SK-N-DZ (cell line): ENCODE results near the gene PCBD1.

Experiments used
- DNase-seq: peaks from one replicate; pipeline ENCODE4 v3.0.0-alpha.2; 2015; ENCODE audit warnings: low spot score

The PCBD1 gene

GRCh38 chr10:70902661-70903261 is 14.4 kb upstream of the PCBD1 start:
- no peak for DNase-seq

GRCh38 chr10:70901276-70901878 is 13.0 kb upstream of the PCBD1 start:
- no peak for DNase-seq

- no peak for DNase-seq
Observed at GRCh38 chr10:70899096-70899495, 10.7 kb upstream of the PCBD1 start.

GRCh38 chr10:70898687-70899086 is 10.3 kb upstream of the PCBD1 start:
- no peak for DNase-seq

- no peak for DNase-seq
Observed at GRCh38 chr10:70896551-70896950, 8.2 kb upstream of the PCBD1 start.

GRCh38 chr10:70894416-70894815 is 6.1 kb upstream of the PCBD1 start:
- DNase-seq = no peak

- DNase-seq = no peak
Observed at GRCh38 chr10:70893227-70894006, 5.1 kb upstream of the PCBD1 start.

- DNase-seq = no peak
Observed at GRCh38 chr10:70892631-70893030, 4.3 kb upstream of the PCBD1 start.

GRCh38 chr10:70891627-70892026 is 3.3 kb upstream of the PCBD1 start:
- DNase-seq = no peak

GRCh38 chr10:70890917-70891431 is 2.6 kb upstream of the PCBD1 start:
- DNase-seq = peak; percentile 91

GRCh38 chr10:70889291-70889690 is 926 bp upstream of the PCBD1 start:
- DNase-seq = no peak

GRCh38 chr10:70886921-70887665 is 1.3 kb downstream of the PCBD1 start:
- no peak for DNase-seq

- DNase-seq = no peak
Observed at GRCh38 chr10:70885931-70886903, 2.1 kb downstream of the PCBD1 start.

GRCh38 chr10:70885481-70885880 is 2.9 kb downstream of the PCBD1 start:
- no peak for DNase-seq

GRCh38 chr10:70884741-70885140 is 3.6 kb downstream of the PCBD1 start:
- no peak for DNase-seq

- peak; percentile 81 for DNase-seq
Observed at GRCh38 chr10:70880077-70880534, 8.3 kb downstream of the PCBD1 start.

- DNase-seq = no peak
Observed at GRCh38 chr10:70879207-70879606, 9.2 kb downstream of the PCBD1 start.

- no peak for DNase-seq
Observed at GRCh38 chr10:70874061-70874460, 14.3 kb downstream of the PCBD1 start.

- no peak for DNase-seq
Observed at GRCh38 chr10:70872291-70872690, 16.1 kb downstream of the PCBD1 start.

GRCh38 chr10:70866424-70866823 is 21.9 kb downstream of the PCBD1 start:
- DNase-seq = no peak

GRCh38 chr10:70864935-70865334 is 23.4 kb downstream of the PCBD1 start:
- no peak for DNase-seq
